Measurements from ENCODE around the gene GPR3. TPM values are rescaled to one million over a fixed set of nuclear protein-coding genes. Genes with fewer than 3 reads are reported as not detected.

Gene GPR3
- total RNA-seq: 1 to 10 TPM in 1 of 2 donors, under 1 TPM in 1; 0.34 to 2.0 TPM

GRCh38 chr1:27392096-27392777 lies at the start of gene GPR3:
GPR3 (plus strand) TSS chr1:27392622; CDS start chr1:27393799, 1,177 bp downstream.

GRCh38 chr1:27366411-27367159 lies 25.8 kb upstream of the GPR3 start, which contains the start of gene MAP3K6:
MAP3K6 (minus strand) TSS chr1:27366961; CDS start chr1:27366597, 364 bp downstream.

GRCh38 chr1:27374362-27375086 lies 17.9 kb upstream of the GPR3 start, which contains the start of gene FCN3:
FCN3 (minus strand) TSS chr1:27374824; CDS start chr1:27374818, 6 bp downstream.

GRCh38 chr1:27383039-27383605 lies 9.3 kb upstream of the GPR3 start, which contains the start of gene CD164L2:
CD164L2 (minus strand) TSS chr1:27383333; CDS start chr1:27383239, 94 bp downstream.

Other genes starting within 250 kb of the GPR3 start
- 1 to 10 TPM; 4.5 to 8.0 TPM for gene SLC9A1, start 237.5 kb upstream of the GPR3 start, total RNA-seq
- 10 to 100 TPM; 19.6 to 29.6 TPM for gene WDTC1, start 158.0 kb upstream of the GPR3 start, total RNA-seq
- gene TMEM222, start 70.5 kb upstream of the GPR3 start, total RNA-seq: 10 to 100 TPM; 30.3 to 35.1 TPM
- under 1 TPM in 1 of 2 donors, not detected in 1; 0.34 TPM for gene SYTL1, start 50.6 kb upstream of the GPR3 start, total RNA-seq
- gene MAP3K6, start 25.7 kb upstream of the GPR3 start, total RNA-seq: 10 to 100 TPM; 24.8 to 25.6 TPM
- not detected for gene FCN3, start 17.8 kb upstream of the GPR3 start, total RNA-seq
- gene CD164L2, start 9.3 kb upstream of the GPR3 start, total RNA-seq: not detected
- gene WASF2, start 97.5 kb downstream of the GPR3 start, total RNA-seq: 10 to 100 TPM; 12.0 to 15.0 TPM
- 10 to 100 TPM in 1 of 2 donors, 1 to 10 TPM in 1; 8.3 to 10.3 TPM for gene AHDC1, start 211.5 kb downstream of the GPR3 start, total RNA-seq
- under 1 TPM in 1 of 2 donors, not detected in 1; 0.33 TPM for gene FGR, start 242.6 kb downstream of the GPR3 start, total RNA-seq

Data from melanocyte of skin (primary cell).